ENCODE results near the gene ZNF598. TPM values are rescaled to one million over a fixed set of nuclear protein-coding genes. Genes with fewer than 3 reads are reported as not detected.

ZNF598 gene
- total and polyA plus RNA-seq, 2 of the 13 experiments (the other 11 are each of a cell fraction or from before 2014, with no cell fraction given) = 13.5 to 14.2 TPM

- TF ChIP-seq ZSCAN29 (CRISPR knock-in tag; conservative IDR thresholded peaks at IDR 0.05) (no peak), TRIM24 (CRISPR knock-in tag; IDR thresholded peaks at IDR 0.05) (no peak), ZBTB33 (CRISPR knock-in tag; IDR thresholded peaks at IDR 0.05) (peak; percentile 52; the same call in 1 of the 2 replicates), TIGD3 (CRISPR knock-in tag; IDR thresholded peaks at IDR 0.05; ENCODE audit: borderline replicate concordance) (no peak), TCF7 (IDR thresholded peaks at IDR 0.05; ENCODE audit: low read depth) (no peak), ZHX1 (CRISPR knock-in tag; IDR thresholded peaks at IDR 0.05; ENCODE audit: low read depth) (no peak), KAT7 (CRISPR knock-in tag; IDR thresholded peaks at IDR 0.05; ENCODE audit: borderline replicate concordance) (no peak), FOXK2 (IDR thresholded peaks at IDR 0.05) (no peak), HNRNPLL (IDR thresholded peaks at IDR 0.05; ENCODE audit: low read depth, low read length, poor library complexity, severe bottlenecking) (no peak), ZNF7 (CRISPR knock-in tag; IDR thresholded peaks at IDR 0.05) (no peak), SNRNP70 (IDR thresholded peaks at IDR 0.05; ENCODE audit: low read depth, low read length) (no peak), CCDC6 (CRISPR knock-in tag; IDR thresholded peaks at IDR 0.05) (no peak), ZBTB7A (CRISPR knock-in tag; IDR thresholded peaks at IDR 0.05) (0 out of 2 replicates have a peak, but pooled peaks have one; percentile 44), POLR2G (IDR thresholded peaks at IDR 0.05; ENCODE audit: low read depth, low read length) (no peak), ZNF225 (CRISPR knock-in tag; IDR thresholded peaks at IDR 0.05) (no peak), THAP9 (CRISPR knock-in tag; IDR thresholded peaks at IDR 0.05; ENCODE audit: borderline replicate concordance) (no peak), ZNF292 (CRISPR knock-in tag; IDR thresholded peaks at IDR 0.05; ENCODE audit: borderline replicate concordance, low read depth) (no peak), ZNF253 (CRISPR knock-in tag; IDR thresholded peaks at IDR 0.05; ENCODE audit: borderline replicate concordance) (no peak), MEIS2 (CRISPR knock-in tag; IDR thresholded peaks at IDR 0.05) (no peak), MAF1 (CRISPR knock-in tag; IDR thresholded peaks at IDR 0.05; ENCODE audit: borderline replicate concordance) (no peak)
Observed at GRCh38 chr16:2040787-2041522, 31.3 kb upstream of the ZNF598 start (continued).

All from HepG2 (cell line).